GM23338 (cell line): ENCODE data around the gene NFIA.

Source experiments
- CREB1 ChIP-seq: fragments of 250-450 bp; sonication (Bioruptor Pico); IDR thresholded peaks from 2 replicates; pipeline ENCODE4 v1.5.0; 2020; ENCODE audit warnings: low read depth, mild to moderate bottlenecking, moderate library complexity
- CTCF ChIP-seq, 2 experiments: fragments of 200-600 bp in 1 of 2; sonication (generic) in 1 of 2; conservative IDR thresholded peaks; 2 replicates each; pipeline versions ENCODE4 v1.5.1 to v1.6.1; 2016 to 2017; ENCODE audit warnings: antibody characterized with exemption in 2 of 2, low read depth in 2 of 2, mild to moderate bottlenecking in 2 of 2, moderate library complexity in 1 of 2
- ETS1 ChIP-seq: IDR thresholded peaks from 2 replicates; pipeline ENCODE4 v1.6.1; 2016; ENCODE audit warnings: antibody characterized with exemption
- EZH2 ChIP-seq: fragments of 200-600 bp; sonication (generic); IDR thresholded peaks from one replicate; pipeline ENCODE4 v1.8.0; 2017; ENCODE audit warnings: antibody characterized with exemption, mild to moderate bottlenecking, low read depth; ENCODE audit not compliant: unreplicated experiment
- EZH2phosphoT487 ChIP-seq: fragments of 200-600 bp; sonication (generic); IDR thresholded peaks from one replicate; pipeline ENCODE4 v1.8.1; 2018; ENCODE audit warnings: antibody characterized with exemption; ENCODE audit not compliant: unreplicated experiment
- JUNB ChIP-seq: IDR thresholded peaks from one replicate; pipeline ENCODE4 v1.6.1; 2016; ENCODE audit warnings: antibody characterized with exemption; ENCODE audit not compliant: unreplicated experiment
- NANOG ChIP-seq: IDR thresholded peaks from 2 replicates; pipeline ENCODE4 v1.6.1; 2016; ENCODE audit warnings: antibody characterized with exemption, borderline replicate concordance
- POLR2AphosphoS5 ChIP-seq: IDR thresholded peaks from 2 replicates; pipeline ENCODE4 v1.6.1; 2016; ENCODE audit warnings: antibody characterized with exemption, low read depth
- REST ChIP-seq: IDR thresholded peaks from one replicate; pipeline ENCODE4 v1.6.1; 2018; ENCODE audit warnings: antibody characterized with exemption; ENCODE audit not compliant: unreplicated experiment
- STAT1 ChIP-seq: IDR thresholded peaks from one replicate; pipeline ENCODE4 v1.6.1; 2016; ENCODE audit warnings: antibody characterized with exemption; ENCODE audit not compliant: unreplicated experiment
- ZNF114 ChIP-seq: fragments of 250-450 bp; sonication (Bioruptor Pico); IDR thresholded peaks from 2 replicates; pipeline ENCODE4 v1.5.0; 2020; ENCODE audit warnings: mild to moderate bottlenecking, moderate library complexity
- ZNF331 ChIP-seq: fragments of 250-450 bp; sonication (Bioruptor Pico); IDR thresholded peaks from 2 replicates; pipeline ENCODE4 v1.5.0; 2020; ENCODE audit warnings: low read depth, mild to moderate bottlenecking, moderate library complexity
- ZNF462 ChIP-seq: fragments of 250-450 bp; sonication (Bioruptor Pico); IDR thresholded peaks from 2 replicates; pipeline ENCODE4 v1.5.0; 2020; ENCODE audit warnings: mild to moderate bottlenecking, moderate library complexity

GRCh38 chr1:61078618-61079295 lies 3.6 kb upstream of the NFIA start:
- TF ChIP-seq CTCF (conservative IDR thresholded peaks at IDR 0.05; ENCODE audit: low read depth in 2 of 2), result no peak
- TF ChIP-seq EZH2, result peak; percentile 14
- no peak for TF ChIP-seq POLR2AphosphoS5
- TF ChIP-seq EZH2phosphoT487, result no peak
- no peak for TF ChIP-seq REST
- TF ChIP-seq NANOG, result no peak
- no peak for TF ChIP-seq ETS1
- no peak for TF ChIP-seq JUNB
- TF ChIP-seq ZNF331 (CRISPR knock-in tag), result no peak
- TF ChIP-seq CREB1, result no peak
- TF ChIP-seq STAT1, result no peak
- no peak for TF ChIP-seq ZNF114 (CRISPR knock-in tag)
- no peak for TF ChIP-seq ZNF462 (CRISPR knock-in tag)
